Stimulated activated CD4-positive, alpha-beta T cell treated with anti-CD3 and anti-CD28 coated beads, Interleukin-12 subunit alpha, Interleukin-12 subunit beta, amount 100 ng/mL, for 48 hours (primary cell): ENCODE results near the gene CEMIP2.

ENCODE experiments used
- DNase-seq, 3 donors: peaks; one replicate each; pipeline ENCODE4 v3.0.0-alpha.2; 2020; ENCODE audit warnings: low read depth in 2 of 3, low spot score in 1 of 3

Gene CEMIP2

DNA sequence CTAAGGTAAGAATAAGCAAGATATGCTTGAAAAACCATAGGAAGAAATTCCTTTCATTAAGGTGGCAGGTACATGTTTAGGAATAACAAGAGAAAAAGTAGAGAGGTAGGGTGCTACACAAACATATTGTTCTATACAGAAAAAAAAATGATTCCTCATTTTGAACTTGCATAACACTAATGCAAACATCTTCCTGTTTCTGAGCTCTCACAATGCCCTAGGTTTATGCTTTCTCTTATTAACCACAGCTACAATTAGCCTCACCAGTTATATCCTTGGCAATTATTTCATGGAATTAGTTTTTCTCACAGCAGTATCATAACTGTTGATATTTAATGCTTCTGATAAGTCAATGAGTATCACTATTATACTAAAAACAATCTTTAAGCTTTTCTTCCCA is 20.7 kb downstream of the CEMIP2 start:
- no peak for DNase-seq

DNA sequence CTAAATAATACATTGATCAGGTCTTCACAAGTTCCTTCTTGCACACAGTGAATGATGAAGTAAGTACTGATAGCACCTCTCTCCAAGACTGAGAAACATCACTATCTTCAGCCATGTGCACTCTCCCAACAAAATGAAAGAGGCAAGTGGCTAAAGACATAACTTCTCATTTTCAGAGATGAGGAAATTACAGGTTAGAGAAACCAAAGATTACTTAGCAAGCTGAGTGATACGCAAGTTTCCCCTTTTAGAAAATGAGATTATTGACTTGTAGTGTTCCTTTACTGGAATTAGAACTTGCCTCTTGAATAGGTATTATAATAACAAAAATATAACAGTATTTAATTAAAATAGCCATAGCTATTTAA is 21.6 kb downstream of the CEMIP2 start:
- DNase-seq = no peak

DNA sequence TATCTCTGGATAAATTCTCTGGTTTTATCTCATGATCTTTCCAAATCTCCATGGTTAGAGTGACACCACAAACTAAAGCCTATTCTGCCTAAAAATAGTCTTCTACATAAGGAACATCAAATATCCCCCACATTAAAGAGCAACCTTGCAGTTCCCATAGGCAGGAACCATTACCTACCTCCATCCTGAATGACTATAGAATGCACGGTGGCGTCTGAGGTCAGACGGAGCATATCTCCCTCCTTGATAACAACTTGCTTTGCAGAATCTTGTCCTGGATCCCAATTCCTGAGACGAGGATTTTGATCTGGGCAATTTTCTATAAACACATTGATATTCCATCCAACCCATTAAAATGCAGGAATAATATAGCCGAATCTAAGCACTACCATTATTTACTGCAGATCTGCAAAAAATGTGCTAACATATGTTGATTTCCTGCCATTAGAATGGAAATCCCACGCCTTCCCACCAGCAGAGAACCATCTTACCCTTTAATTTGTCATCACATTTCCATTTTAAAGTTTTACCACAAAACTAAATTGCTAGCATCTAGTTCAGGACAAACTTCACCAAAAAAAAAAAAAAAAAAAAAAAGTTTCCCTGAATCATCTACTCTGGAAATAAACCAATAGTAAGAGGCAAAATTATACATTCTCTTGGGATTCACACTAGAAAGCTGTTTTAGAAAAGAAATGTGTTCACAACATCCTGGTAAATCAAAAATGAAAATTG is 22.1 kb downstream of the CEMIP2 start:
- DNase-seq = no peak

GRCh38 chr9:71744754-71745521 is 23.4 kb downstream of the CEMIP2 start:
- DNase-seq = no peak

GRCh38 chr9:71743882-71744281 is 24.4 kb downstream of the CEMIP2 start:
- DNase-seq = no peak

DNA sequence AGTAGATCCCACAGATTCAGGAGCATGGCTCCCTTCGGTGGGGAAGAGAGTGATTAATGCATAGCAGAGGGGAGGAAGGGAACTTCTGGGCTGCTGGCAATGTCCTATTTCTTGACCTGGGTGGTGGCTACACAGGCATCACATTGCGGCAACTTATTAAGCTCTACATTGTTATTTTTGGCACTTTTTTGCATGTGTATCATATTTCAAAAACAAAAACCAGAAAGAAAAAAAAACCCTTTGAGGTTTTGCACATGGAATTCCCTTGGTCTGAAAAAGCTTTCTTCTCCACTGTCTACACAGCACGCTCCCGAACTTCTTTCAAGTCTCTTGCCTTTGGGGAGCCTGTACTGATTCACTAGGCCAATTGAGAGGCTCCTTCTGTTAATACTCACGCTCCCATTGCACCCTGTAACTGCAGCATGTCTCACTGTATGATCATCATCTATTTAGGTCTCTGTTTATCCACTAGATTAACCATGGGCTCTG is 25.1 kb downstream of the CEMIP2 start:
- DNase-seq = no peak

GRCh38 chr9:71742703-71743102 is 25.6 kb downstream of the CEMIP2 start:
- DNase-seq = no peak

DNA sequence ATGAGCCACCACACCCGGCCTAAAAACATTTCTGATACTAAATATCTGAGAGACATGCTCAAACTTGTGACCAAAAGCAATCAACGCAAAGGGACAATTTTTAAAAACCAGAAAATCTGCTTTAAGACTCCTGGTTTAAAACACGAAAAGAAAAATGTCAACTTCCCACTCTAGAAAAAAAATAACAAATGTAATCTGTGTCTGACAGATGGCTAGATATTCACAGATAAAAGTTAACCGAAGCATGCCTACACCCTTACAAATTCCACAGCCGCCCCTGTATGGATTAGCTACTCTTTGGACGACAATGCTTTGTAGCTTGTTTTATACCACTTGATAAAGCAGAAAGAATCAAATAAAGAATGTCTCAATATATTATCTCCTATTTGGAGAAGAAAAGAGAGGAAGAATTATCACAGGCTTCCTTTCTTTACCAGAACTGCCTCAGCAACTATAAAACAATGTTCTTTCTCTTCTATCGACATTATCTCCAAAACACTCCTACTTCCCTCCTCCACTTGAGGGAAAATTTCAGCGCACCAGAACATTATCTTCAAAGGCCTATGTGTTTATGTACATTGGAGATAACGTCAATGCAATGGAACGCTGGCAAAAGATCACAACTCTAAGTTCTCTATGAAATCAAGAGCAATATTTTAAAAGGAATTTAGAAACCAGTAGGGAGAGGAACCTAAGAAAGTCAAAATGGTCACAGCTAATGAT is 26.2 kb downstream of the CEMIP2 start:
- DNase-seq = no peak

- DNase-seq = no peak
Observed at GRCh38 chr9:71740199-71740598, 28.1 kb downstream of the CEMIP2 start.

- DNase-seq = no peak
Observed at GRCh38 chr9:71737455-71737854, 30.9 kb downstream of the CEMIP2 start.

DNA sequence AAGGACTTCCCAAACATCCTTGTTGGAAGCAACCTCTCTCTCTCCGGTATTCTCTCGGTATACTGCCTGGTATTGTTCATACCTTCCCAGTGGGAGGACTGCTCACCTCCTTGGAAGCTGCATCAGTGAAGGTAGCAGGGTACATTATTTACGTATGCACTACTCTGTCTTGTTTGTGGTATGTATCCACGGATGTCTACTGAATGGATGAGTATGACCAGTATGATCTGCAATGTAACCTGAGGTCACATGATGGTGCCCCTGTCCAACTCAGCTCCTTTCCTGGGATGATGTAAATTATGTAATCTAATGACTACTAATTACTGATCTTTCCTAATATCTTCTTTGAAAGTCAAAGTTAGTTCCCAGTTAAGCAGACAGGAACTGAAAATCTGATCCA is 32.1 kb downstream of the CEMIP2 start:
- DNase-seq = no peak

DNA sequence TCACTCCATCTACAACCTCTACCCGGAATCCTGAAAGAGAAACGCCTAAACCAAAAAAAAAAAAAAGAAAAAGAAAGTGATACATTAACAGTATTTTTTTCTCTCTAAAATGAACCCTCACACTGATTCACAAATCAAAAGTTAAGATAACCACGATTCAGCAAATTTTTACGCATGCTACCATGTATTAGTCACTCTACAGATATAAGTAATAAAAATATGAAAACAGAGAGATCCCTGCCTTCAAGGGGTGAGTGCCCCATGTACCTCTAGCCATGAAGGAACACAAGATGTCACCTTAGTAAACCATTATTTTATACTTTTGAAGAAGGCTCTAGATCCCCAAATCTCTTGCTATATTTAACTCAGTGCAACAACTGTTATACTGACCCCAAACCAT is 33.4 kb downstream of the CEMIP2 start:
- no peak for DNase-seq

GRCh38 chr9:71733176-71733575 is 35.1 kb downstream of the CEMIP2 start:
- DNase-seq = no peak

DNA sequence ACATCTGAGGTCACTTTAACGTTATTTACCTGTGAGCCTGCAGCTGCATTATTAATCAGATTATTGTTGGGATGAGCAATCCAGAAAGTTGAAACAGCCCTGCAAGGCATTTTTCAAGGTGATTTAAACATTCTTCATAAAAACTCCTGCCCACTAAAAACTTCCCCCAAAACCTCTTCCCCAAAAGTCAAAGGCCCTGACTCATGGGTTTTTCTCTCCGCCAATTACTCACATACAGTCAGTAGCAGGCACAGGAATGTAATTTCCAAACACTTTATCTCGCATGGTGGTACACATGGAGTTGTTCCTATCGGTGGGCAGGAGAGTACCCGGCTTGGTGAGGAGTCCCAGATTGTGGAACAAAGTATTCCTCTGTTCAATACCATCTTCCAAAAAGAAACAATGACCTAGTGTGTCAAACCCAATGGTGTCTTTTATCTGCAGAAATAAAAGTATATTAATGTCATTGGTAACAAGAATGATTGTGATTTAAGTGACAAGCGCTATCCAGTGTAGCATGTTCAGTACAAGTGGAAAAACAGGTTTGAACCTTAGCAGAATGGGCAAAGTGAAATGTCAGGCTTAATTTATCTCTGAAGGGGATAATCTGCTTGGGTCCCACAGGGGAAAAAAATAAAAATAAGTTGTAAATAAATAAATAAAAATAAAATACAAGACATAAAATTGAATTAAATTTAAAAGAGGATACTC is 38.3 kb downstream of the CEMIP2 start:
- DNase-seq = no peak

GRCh38 chr9:71726723-71727122 is 41.6 kb downstream of the CEMIP2 start:
- no peak for DNase-seq

DNA sequence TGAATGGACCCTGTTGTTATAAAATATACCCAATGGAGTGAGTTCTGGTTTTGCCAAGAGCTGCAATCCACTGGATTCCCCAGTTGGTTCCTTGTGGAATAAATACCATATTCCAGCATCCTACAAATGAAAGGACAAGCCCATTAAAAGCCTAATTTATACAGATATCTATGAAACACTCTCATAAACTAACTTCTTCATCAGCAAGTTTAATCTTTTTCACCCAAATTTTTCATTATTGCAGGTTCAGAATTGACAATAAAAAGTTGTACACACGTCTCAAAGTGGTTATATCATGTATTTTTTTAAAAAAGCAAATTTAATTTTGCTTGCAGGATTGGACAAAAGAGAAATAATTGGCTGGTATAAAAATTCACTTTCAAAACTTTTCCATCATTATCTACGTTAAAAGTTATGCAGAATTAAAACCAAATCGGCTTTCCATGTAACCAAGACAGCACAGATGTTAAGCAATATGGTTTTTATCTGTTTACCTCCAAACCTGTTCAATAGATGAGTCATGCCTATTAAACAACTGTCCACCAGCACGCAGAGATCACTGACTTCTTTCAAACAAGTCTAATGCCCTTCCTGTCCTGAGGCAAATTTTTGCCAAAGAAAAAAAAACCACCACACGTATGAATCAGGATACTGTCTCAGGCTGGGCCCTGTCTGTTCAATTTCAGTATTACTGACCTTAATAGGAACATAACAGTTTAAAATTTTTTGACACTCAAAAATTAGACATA is 42.5 kb downstream of the CEMIP2 start:
- no peak for DNase-seq

- no peak for DNase-seq
Observed at GRCh38 chr9:71721855-71722254, 46.5 kb downstream of the CEMIP2 start.

DNA sequence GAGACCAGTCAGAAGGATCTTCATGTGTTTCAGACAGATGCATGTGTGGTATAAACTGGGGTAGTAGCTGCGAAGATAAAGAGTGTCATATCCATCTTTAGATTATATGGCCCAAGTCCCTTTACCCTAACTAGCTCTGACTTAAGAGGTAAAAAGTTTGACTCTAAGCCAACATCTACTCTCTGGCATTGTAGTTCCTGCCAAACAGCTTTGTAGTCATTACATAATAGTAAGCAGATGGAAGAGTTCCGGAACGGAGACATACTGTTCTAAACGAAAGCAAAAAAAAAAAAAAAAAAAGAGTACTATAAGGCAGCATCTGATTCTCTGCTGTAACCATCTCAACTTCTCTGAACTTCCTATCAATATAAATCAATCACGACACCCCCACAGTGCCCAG is 48.8 kb downstream of the CEMIP2 start:
- no peak for DNase-seq

GRCh38 chr9:71719088-71719487 is 49.2 kb downstream of the CEMIP2 start:
- no peak for DNase-seq

GRCh38 chr9:71716138-71716909 is 52.0 kb downstream of the CEMIP2 start:
- no peak for DNase-seq
